HepG2 (cell line): ENCODE data around the gene KDM3B. TPM values are rescaled to one million over a fixed set of nuclear protein-coding genes. Genes with fewer than 3 reads are reported as not detected.

ENCODE experiments used
- BCLAF1 ChIP-seq: fragments of 450-650 bp; IDR thresholded peaks from 2 replicates; pipeline ENCODE4 v1.6.1; 2017; ENCODE audit warnings: mild to moderate bottlenecking
- DMAP1 ChIP-seq: IDR thresholded peaks from 2 replicates; pipeline ENCODE4 v1.6.1; 2016
- DMTF1 ChIP-seq: sonication (generic); formaldehyde crosslinking; IDR thresholded peaks from 2 replicates; pipeline ENCODE4 v1.4.0; 2020; ENCODE audit warnings: mild to moderate bottlenecking, missing genetic modification reagents
- FOXA3 ChIP-seq: IDR thresholded peaks from 2 replicates; pipeline ENCODE4 v1.6.1; 2016; ENCODE audit warnings: missing genetic modification reagents, missing compliant biosample characterization
- GLI4 ChIP-seq: sonication (generic); formaldehyde crosslinking; IDR thresholded peaks from 2 replicates; pipeline ENCODE4 v1.5.1; 2020; ENCODE audit warnings: missing genetic modification reagents, mild to moderate bottlenecking, moderate library complexity, borderline replicate concordance
- JDP2 ChIP-seq: sonication (generic); formaldehyde crosslinking; IDR thresholded peaks from 2 replicates; pipeline ENCODE4 v1.8.1; 2022; ENCODE audit warnings: missing genetic modification reagents, borderline replicate concordance
- KLF6 ChIP-seq: IDR thresholded peaks from 2 replicates; pipeline ENCODE4 v1.8.0; 2016; ENCODE audit warnings: missing biosample characterization, missing genetic modification reagents
- LCORL ChIP-seq, 2 experiments: fragments of 450-650 bp in 1 of 2; sonication (generic) in 1 of 2; formaldehyde crosslinking in 1 of 2; IDR thresholded peaks; 2 replicates each; pipeline versions ENCODE4 v1.5.0 to v1.6.1; 2017 to 2020; ENCODE audit warnings: antibody characterized with exemption in 1 of 2, missing genetic modification reagents in 1 of 2
- MIER3 ChIP-seq: IDR thresholded peaks from 2 replicates; pipeline ENCODE4 v1.6.1; 2016; ENCODE audit warnings: missing compliant biosample characterization, borderline replicate concordance
- MTA1 ChIP-seq: sonication (generic); formaldehyde crosslinking; IDR thresholded peaks from 2 replicates; pipeline ENCODE4 v1.4.0; 2020; ENCODE audit warnings: missing genetic modification reagents, mild to moderate bottlenecking, borderline replicate concordance
- PAWR ChIP-seq: sonication (generic); formaldehyde crosslinking; IDR thresholded peaks from 2 replicates; pipeline ENCODE4 v1.4.0; 2020; ENCODE audit warnings: missing genetic modification reagents, mild to moderate bottlenecking, borderline replicate concordance
- POLR2AphosphoS5 ChIP-seq: IDR thresholded peaks from 2 replicates; pipeline ENCODE4 v1.6.1; 2012; ENCODE audit warnings: low read depth, low read length
- TCF7 ChIP-seq: sonication (generic); IDR thresholded peaks from 2 replicates; pipeline ENCODE4 v1.6.1; 2016; ENCODE audit warnings: antibody characterized with exemption, low read depth
- ZKSCAN1 ChIP-seq: fragments of 150-350 bp; IDR thresholded peaks from 2 replicates; pipeline ENCODE4 v1.6.1; 2014; ENCODE audit warnings: low read length
- ZNF138 ChIP-seq: sonication (generic); formaldehyde crosslinking; IDR thresholded peaks from 2 replicates; pipeline ENCODE4 v1.5.0; 2020; ENCODE audit warnings: mild to moderate bottlenecking, low read depth, missing genetic modification reagents
- ZNF530 ChIP-seq: sonication (generic); formaldehyde crosslinking; IDR thresholded peaks from 2 replicates; pipeline ENCODE4 v1.5.0; 2020; ENCODE audit warnings: low read depth, mild to moderate bottlenecking, missing genetic modification reagents
- ZNF639 ChIP-seq: conservative IDR thresholded peaks from 2 replicates; pipeline ENCODE4 v1.6.1; 2018; ENCODE audit warnings: missing genetic modification reagents
- ZSCAN25 ChIP-seq: sonication (generic); formaldehyde crosslinking; IDR thresholded peaks from 2 replicates; pipeline ENCODE4 v1.8.0; 2022; ENCODE audit warnings: mild to moderate bottlenecking, missing genetic modification reagents
- polyA plus RNA-seq, 8 experiments: library from polyadenylated mRNA; depleted of rRNA in 3 of 8; stranded (reverse) in 7 of 8; unstranded in 1 of 8; fragments of >200 nt; fragmentation: Illumina TruSeq in 4 of 8; extraction: Trizol in 4 of 8; gene quantifications; 2 replicates each; pipeline versions ENCODE4 v1.2.1 to v1.2.3, GENCODE V29; 2011 to 2016; ENCODE audit warnings: low read depth in 4 of 8, missing spikeins in 1 of 8, mixed read lengths in 1 of 8; ENCODE audit not compliant: insufficient read depth in 1 of 8
- total RNA-seq, 5 experiments: library from RNA; depleted of rRNA; stranded (reverse); fragments of >200 nt; fragmentation: Illumina TruSeq; extraction: Trizol; gene quantifications; 2 replicates each; pipeline ENCODE4 v1.2.3, GENCODE V29; 2016; ENCODE audit warnings: low read depth in 1 of 5
- TF ChIP-seq, protein P1 (sequence below): sonication (generic); formaldehyde crosslinking; IDR thresholded peaks from 2 replicates; pipeline ENCODE4 v1.8.1; 2023; ENCODE audit warnings: mild to moderate bottlenecking, missing genetic modification reagents
- TF ChIP-seq, protein P2 (sequence below): sonication (generic); formaldehyde crosslinking; IDR thresholded peaks from 2 replicates; pipeline ENCODE4 v1.4.0; 2020; ENCODE audit warnings: missing genetic modification reagents

Gene KDM3B
- total and polyA plus RNA-seq, 2 of the 13 experiments (the other 11 are each of a cell fraction or from before 2014, with no cell fraction given) = 19.7 to 34.3 TPM

- TF ChIP-seq DMTF1 (CRISPR knock-in tag) (no peak), JDP2 (CRISPR knock-in tag) (no peak), ZKSCAN1 (no peak), BCLAF1 (no peak), MTA1 (CRISPR knock-in tag) (no peak), ZNF138 (CRISPR knock-in tag) (0 out of 2 replicates have a peak, but pooled peaks have one; percentile 64), KLF6 (CRISPR knock-in tag) (no peak), TCF7 (no peak), ZNF639 (CRISPR knock-in tag) (peak; percentile 68), PAWR (no peak), GLI4 (0 out of 2 replicates have a peak, but pooled peaks have one; percentile 40), ZSCAN25 (CRISPR knock-in tag) (peak; percentile 34; the same call in 1 of the 2 replicates), ZNF530 (no peak), FOXA3 (CRISPR knock-in tag) (no peak), DMAP1 (no peak), LCORL (IDR thresholded peaks at IDR 0.05) (no peak), LCORL (CRISPR knock-in tag; IDR thresholded peaks at IDR 0.05) (peak; percentile 43; the same call in 1 of the 2 replicates), MIER3 (CRISPR knock-in tag) (no peak), POLR2AphosphoS5 (peak; percentile 42; the same call in 1 of the 2 replicates)
- TF ChIP-seq, protein P1, sequence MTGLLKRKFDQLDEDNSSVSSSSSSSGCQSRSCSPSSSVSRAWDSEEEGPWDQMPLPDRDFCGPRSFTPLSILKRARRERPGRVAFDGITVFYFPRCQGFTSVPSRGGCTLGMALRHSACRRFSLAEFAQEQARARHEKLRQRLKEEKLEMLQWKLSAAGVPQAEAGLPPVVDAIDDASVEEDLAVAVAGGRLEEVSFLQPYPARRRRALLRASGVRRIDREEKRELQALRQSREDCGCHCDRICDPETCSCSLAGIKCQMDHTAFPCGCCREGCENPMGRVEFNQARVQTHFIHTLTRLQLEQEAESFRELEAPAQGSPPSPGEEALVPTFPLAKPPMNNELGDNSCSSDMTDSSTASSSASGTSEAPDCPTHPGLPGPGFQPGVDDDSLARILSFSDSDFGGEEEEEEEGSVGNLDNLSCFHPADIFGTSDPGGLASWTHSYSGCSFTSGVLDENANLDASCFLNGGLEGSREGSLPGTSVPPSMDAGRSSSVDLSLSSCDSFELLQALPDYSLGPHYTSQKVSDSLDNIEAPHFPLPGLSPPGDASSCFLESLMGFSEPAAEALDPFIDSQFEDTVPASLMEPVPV (CRISPR knock-in tag) = no peak; the same call in none of the 2 replicates
- TF ChIP-seq, protein P2, sequence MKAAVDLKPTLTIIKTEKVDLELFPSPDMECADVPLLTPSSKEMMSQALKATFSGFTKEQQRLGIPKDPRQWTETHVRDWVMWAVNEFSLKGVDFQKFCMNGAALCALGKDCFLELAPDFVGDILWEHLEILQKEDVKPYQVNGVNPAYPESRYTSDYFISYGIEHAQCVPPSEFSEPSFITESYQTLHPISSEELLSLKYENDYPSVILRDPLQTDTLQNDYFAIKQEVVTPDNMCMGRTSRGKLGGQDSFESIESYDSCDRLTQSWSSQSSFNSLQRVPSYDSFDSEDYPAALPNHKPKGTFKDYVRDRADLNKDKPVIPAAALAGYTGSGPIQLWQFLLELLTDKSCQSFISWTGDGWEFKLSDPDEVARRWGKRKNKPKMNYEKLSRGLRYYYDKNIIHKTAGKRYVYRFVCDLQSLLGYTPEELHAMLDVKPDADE (CRISPR knock-in tag) = no peak
These were observed 112.1 kb downstream of the KDM3B start (continued) for GRCh38 chr5:138464388-138465260.
